NCI-H1092 treated with DMSO at 0.1 percent for 48 hours (cell line): ENCODE data around the gene KIF12.
"Not testable (repeated sequence)": the region's sequence is repeated elsewhere in the genome, so short reads cannot be mapped to it uniquely, and the experiment has no call there.

Experiments used
- DNase-seq: peaks from one replicate; lab custom pipeline; 2025; lab: John Stamatoyannopoulos, UW

The KIF12 gene

GRCh38 chr9:114046875-114047274, 52.2 kb downstream of the KIF12 start:
- DNase-seq, result no peak

- no peak for DNase-seq
Observed at GRCh38 chr9:114046237-114046755, 52.8 kb downstream of the KIF12 start.

- not testable (repeated sequence) for DNase-seq
Observed at GRCh38 chr9:114043660-114044059, 55.4 kb downstream of the KIF12 start.
